ENCODE data around the gene CUL5.

The CUL5 gene

GRCh38 chr11:108048269-108048668 is 39.6 kb downstream of the CUL5 start:
- Histone ChIP-seq H4K20me1 (ENCODE audit: control insufficient read depth, insufficient read depth, low read depth, low read length) (0 out of 2 replicates have a peak, but pooled peaks cover 3% of the 10 kb centered on the region), H3K9me3 (ENCODE audit: control insufficient read depth, insufficient read depth, low read length) (no peaks in the 10 kb centered on the region), H3K27me3 (ENCODE audit: control insufficient read depth, low read length) (no peaks in the 10 kb centered on the region), H3K4me3 (ENCODE audit: low read length) (no peak overlapping the region), H3K4me1 (ENCODE audit: control insufficient read depth, low read length) (no peaks in the 10 kb centered on the region), H3K79me2 (ENCODE audit: control insufficient read depth, low read length) (peaks cover 7% of the 10 kb centered on the region), H3K27ac (ENCODE audit: low read depth, low read length) (no peak overlapping the region), H3F3A (ENCODE audit: control insufficient read depth, insufficient read depth) (no peaks in the 10 kb centered on the region; the same call in 1 of the 2 replicates), H3K9me2 (replicated peaks; ENCODE audit: control insufficient read depth, low read length) (no peaks in the 10 kb centered on the region), H3K4me2 (ENCODE audit: low read length) (no peak overlapping the region), H3K36me3 (ENCODE audit: control insufficient read depth, low read length) (peaks cover 31% of the 10 kb centered on the region)
- no peak for TF ChIP-seq EZH2phosphoT487 (IDR thresholded peaks at IDR 0.05; ENCODE audit: borderline replicate concordance, low read length)
- no peak for TF ChIP-seq CTCF (IDR thresholded peaks at IDR 0.05; ENCODE audit: low read depth, low read length, poor library complexity, severe bottlenecking)

GRCh38 chr11:108062336-108062735 is 53.6 kb downstream of the CUL5 start:
- Histone ChIP-seq H3K4me2 (ENCODE audit: low read length) (no peak overlapping the region), H3K27me3 (ENCODE audit: control insufficient read depth, low read length) (no peaks in the 10 kb centered on the region), H3K9me2 (replicated peaks; ENCODE audit: control insufficient read depth, low read length) (no peaks in the 10 kb centered on the region), H3F3A (ENCODE audit: control insufficient read depth, insufficient read depth) (no peaks in the 10 kb centered on the region), H4K20me1 (ENCODE audit: control insufficient read depth, insufficient read depth, low read depth, low read length) (no peaks in the 10 kb centered on the region), H3K4me1 (ENCODE audit: control insufficient read depth, low read length) (no peaks in the 10 kb centered on the region), H3K27ac (ENCODE audit: low read depth, low read length) (no peak overlapping the region), H3K79me2 (ENCODE audit: control insufficient read depth, low read length) (0 out of 2 replicates have a peak, but pooled peaks cover 3% of the 10 kb centered on the region), H3K36me3 (ENCODE audit: control insufficient read depth, low read length) (peaks cover 47% of the 10 kb centered on the region), H3K4me3 (ENCODE audit: low read length) (no peak overlapping the region), H3K9me3 (ENCODE audit: control insufficient read depth, insufficient read depth, low read length) (no peaks in the 10 kb centered on the region)
- TF ChIP-seq CTCF (IDR thresholded peaks at IDR 0.05; ENCODE audit: low read depth, low read length, poor library complexity, severe bottlenecking): no peak
- no peak for TF ChIP-seq EZH2phosphoT487 (IDR thresholded peaks at IDR 0.05; ENCODE audit: borderline replicate concordance, low read length)

GRCh38 chr11:108063410-108063809 is 54.7 kb downstream of the CUL5 start:
- Histone ChIP-seq H3K27ac (ENCODE audit: low read depth, low read length) (no peak overlapping the region), H3K4me3 (ENCODE audit: low read length) (no peak overlapping the region), H3K9me3 (ENCODE audit: control insufficient read depth, insufficient read depth, low read length) (no peaks in the 10 kb centered on the region), H3K4me2 (ENCODE audit: low read length) (no peak overlapping the region), H3K4me1 (ENCODE audit: control insufficient read depth, low read length) (no peaks in the 10 kb centered on the region), H3F3A (ENCODE audit: control insufficient read depth, insufficient read depth) (no peaks in the 10 kb centered on the region), H4K20me1 (ENCODE audit: control insufficient read depth, insufficient read depth, low read depth, low read length) (no peaks in the 10 kb centered on the region), H3K27me3 (ENCODE audit: control insufficient read depth, low read length) (no peaks in the 10 kb centered on the region), H3K36me3 (ENCODE audit: control insufficient read depth, low read length) (peaks cover 42% of the 10 kb centered on the region), H3K79me2 (ENCODE audit: control insufficient read depth, low read length) (0 out of 2 replicates have a peak, but pooled peaks cover 3% of the 10 kb centered on the region), H3K9me2 (replicated peaks; ENCODE audit: control insufficient read depth, low read length) (no peaks in the 10 kb centered on the region)
- no peak for TF ChIP-seq EZH2phosphoT487 (IDR thresholded peaks at IDR 0.05; ENCODE audit: borderline replicate concordance, low read length)
- no peak for TF ChIP-seq CTCF (IDR thresholded peaks at IDR 0.05; ENCODE audit: low read depth, low read length, poor library complexity, severe bottlenecking)

Measured in DOHH2 (cell line).